ENCODE results near the gene CELF1.

DNA sequence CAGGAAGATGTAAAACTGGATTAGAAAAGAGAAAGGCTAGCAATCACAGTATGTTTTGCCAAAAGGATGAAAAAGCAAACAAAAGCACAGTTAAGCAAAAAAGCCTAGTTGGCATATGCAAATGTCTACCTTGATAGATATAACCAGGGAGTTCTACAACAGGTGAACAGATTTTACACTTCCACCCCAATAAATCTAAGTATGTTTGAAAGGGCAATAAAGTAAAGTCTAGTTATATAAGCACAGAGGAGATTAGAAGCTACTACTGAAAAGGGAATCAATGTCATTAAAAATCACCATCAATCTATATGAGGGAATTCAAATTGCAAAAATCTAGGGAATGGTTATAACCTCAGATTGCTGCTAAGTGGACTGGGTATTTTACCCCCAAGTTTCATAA, 49.7 kb downstream of the CELF1 start:
- TF ChIP-seq, protein P1, sequence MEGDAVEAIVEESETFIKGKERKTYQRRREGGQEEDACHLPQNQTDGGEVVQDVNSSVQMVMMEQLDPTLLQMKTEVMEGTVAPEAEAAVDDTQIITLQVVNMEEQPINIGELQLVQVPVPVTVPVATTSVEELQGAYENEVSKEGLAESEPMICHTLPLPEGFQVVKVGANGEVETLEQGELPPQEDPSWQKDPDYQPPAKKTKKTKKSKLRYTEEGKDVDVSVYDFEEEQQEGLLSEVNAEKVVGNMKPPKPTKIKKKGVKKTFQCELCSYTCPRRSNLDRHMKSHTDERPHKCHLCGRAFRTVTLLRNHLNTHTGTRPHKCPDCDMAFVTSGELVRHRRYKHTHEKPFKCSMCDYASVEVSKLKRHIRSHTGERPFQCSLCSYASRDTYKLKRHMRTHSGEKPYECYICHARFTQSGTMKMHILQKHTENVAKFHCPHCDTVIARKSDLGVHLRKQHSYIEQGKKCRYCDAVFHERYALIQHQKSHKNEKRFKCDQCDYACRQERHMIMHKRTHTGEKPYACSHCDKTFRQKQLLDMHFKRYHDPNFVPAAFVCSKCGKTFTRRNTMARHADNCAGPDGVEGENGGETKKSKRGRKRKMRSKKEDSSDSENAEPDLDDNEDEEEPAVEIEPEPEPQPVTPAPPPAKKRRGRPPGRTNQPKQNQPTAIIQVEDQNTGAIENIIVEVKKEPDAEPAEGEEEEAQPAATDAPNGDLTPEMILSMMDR (IDR thresholded peaks at IDR 0.05; ENCODE audit: low read length), result no peak
- TF ChIP-seq EZH2 (optimal IDR thresholded peaks at IDR 0.05; ENCODE audit: low read depth, low read length) (no peak), EZH2phosphoT487 (IDR thresholded peaks at IDR 0.05; ENCODE audit: low read length) (no peak)

All from MM.1S (cell line).